Upper lobe of right lung (tissue), 1 donor: Measurements from ENCODE around the gene KCTD13. TPM values are rescaled to one million over a fixed set of nuclear protein-coding genes. Genes with fewer than 3 reads are reported as not detected.
"Not testable (repeated sequence)": the region's sequence is repeated elsewhere in the genome, so short reads cannot be mapped to it uniquely, and the experiment has no call there.

Source experiments
- ATAC-seq: fragments of 200-7000 bp; cut with Tn5 transposase; one replicate; pipeline ENCODE4 v1.9.1; 2020; ENCODE audit warnings: mild to moderate bottlenecking, moderate library complexity
- DNase-seq: peaks from one replicate; pipeline ENCODE4 v3.0.0-alpha.2; 2020
- H3K27ac ChIP-seq: fragments of 200-600 bp; one replicate; pipeline ENCODE4 v1.8.0; 2022
- H3K27me3 ChIP-seq: fragments of 200-600 bp; one replicate; pipeline ENCODE4 v1.8.0; 2022; ENCODE audit warnings: mild to moderate bottlenecking
- H3K36me3 ChIP-seq: fragments of 200-600 bp; one replicate; pipeline ENCODE4 v1.8.0; 2022
- H3K4me1 ChIP-seq: fragments of 200-600 bp; one replicate; pipeline ENCODE4 v1.8.0; 2022
- H3K4me3 ChIP-seq: fragments of 200-600 bp; one replicate; pipeline ENCODE4 v1.8.0; 2022; ENCODE audit warnings: mild to moderate bottlenecking
- H3K9me3 ChIP-seq: fragments of 200-600 bp; one replicate; pipeline ENCODE4 v1.8.0; 2022
- intact Hi-C: fragments of 100-400 bp; cut with DNase I; formaldehyde crosslinking; loops from one replicate; pipeline ENCODE4 v1.11.0; 2022
- total RNA-seq: library from RNA; stranded (reverse); fragmentation: NEBNext Ultra II Directional; extraction: Animal tissue kit (Norgen Biotek cat#: 25700); gene quantifications from one replicate; pipeline ENCODE4 v1.2.1, GENCODE V29; 2021
- TF ChIP-seq, protein P1 (sequence below): fragments of 200-600 bp; IDR thresholded peaks from one replicate; pipeline ENCODE4 v1.8.0; 2022; ENCODE audit warnings: antibody characterized with exemption
- donor health status: DM: no; HTN: yes; CAD: no; lungs with severe emphysema.

Gene KCTD13
- total RNA-seq, 1 donor from 2014 or later, result 23.5 TPM

DNA sequence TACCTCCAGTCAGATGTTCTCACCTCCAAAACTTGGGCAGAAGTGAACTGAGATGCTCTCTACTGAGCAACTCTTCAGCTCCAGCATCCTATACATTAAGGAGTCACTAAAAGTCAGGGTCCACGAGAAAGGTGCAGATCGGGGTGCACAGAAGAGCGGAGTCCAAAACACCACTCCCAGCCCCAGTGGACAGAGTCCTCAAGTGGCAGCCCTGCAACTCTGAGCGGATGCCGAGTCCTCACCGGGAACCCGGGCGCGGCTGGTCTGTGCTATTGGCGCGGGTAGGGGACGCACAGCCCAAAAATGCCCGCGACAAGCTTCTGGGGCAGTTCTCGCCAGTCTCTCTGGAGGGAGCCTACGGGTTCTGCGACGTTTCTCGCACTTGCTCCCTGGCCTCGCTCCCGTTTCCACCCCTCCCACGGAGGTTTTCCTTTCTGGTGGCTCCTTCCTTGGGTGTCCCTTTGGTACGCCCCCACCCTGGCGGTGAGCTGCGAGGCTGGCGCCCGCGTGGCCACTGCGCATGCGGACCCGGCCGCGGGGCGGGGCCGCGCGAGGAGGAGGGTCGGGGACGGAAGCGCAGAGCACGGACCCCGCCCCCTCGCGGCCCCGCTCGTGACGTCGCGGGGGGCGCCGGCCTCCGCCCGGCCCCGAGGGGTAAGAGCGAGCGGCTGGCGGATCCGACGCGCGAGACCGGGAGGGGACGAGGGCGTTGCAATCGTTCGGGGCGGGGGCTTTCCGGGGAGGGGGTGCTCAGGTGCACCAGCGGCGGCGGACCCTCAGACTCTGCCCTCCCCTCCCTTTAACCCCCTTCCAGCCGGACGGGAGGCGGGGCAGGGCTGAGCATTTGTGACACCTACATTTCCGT, 35.7 kb upstream of the KCTD13 start, which contains the start of gene TMEM219:
TSS of gene TMEM219 (plus strand) at position 601 of the 865 bp plus-strand sequence. CDS start 1,065 bp downstream, outside the sequence.
- intact Hi-C loops, result no loop called here
- DNase-seq (peak; percentile 96), ATAC-seq (peak; percentile 99)
- Histone ChIP-seq H3K9me3 (no peaks in the 10 kb centered on the region), H3K27ac (peak within 1 kb of the TSS; percentile 95), H3K4me3 (peak within 1 kb of the TSS; percentile 88), H3K4me1 (peaks cover 18% of the 10 kb centered on the region), H3K27me3 (no peaks in the 10 kb centered on the region), H3K36me3 (no peaks in the 10 kb centered on the region)
- TF ChIP-seq, protein P1, sequence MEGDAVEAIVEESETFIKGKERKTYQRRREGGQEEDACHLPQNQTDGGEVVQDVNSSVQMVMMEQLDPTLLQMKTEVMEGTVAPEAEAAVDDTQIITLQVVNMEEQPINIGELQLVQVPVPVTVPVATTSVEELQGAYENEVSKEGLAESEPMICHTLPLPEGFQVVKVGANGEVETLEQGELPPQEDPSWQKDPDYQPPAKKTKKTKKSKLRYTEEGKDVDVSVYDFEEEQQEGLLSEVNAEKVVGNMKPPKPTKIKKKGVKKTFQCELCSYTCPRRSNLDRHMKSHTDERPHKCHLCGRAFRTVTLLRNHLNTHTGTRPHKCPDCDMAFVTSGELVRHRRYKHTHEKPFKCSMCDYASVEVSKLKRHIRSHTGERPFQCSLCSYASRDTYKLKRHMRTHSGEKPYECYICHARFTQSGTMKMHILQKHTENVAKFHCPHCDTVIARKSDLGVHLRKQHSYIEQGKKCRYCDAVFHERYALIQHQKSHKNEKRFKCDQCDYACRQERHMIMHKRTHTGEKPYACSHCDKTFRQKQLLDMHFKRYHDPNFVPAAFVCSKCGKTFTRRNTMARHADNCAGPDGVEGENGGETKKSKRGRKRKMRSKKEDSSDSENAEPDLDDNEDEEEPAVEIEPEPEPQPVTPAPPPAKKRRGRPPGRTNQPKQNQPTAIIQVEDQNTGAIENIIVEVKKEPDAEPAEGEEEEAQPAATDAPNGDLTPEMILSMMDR, result peak; percentile 40

GRCh38 chr16:29961127-29961478, 35.1 kb upstream of the KCTD13 start:
- ATAC-seq (no peak), DNase-seq (no peak)
- Histone ChIP-seq H3K9me3 (no peaks in the 10 kb centered on the region), H3K27me3 (no peaks in the 10 kb centered on the region), H3K36me3 (no peaks in the 10 kb centered on the region), H3K27ac (peak overlapping the region; percentile 95), H3K4me1 (peaks cover 18% of the 10 kb centered on the region), H3K4me3 (peak overlapping the region; percentile 88)
- intact Hi-C loops, result no loop called here
- TF ChIP-seq, protein P1, result no peak

DNA sequence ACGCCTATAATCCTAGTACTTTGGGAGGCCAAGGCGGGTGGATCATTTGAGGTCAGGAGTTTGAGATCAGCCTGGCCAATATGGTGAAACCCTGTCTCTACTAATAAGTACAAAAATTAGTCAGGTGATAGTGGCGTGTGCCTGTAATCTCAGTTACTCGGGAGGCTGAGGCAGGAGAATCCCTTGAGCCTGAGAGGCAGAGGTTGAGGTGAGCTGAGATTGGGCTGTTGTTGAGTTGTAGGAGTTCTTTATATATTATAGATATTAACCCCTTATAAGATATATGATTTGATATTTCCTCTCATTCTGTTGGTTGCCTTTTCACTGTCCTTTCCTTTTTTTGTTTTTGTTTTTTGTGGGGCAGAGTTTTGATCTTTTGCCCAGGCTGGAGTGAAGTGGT, 33.8 kb upstream of the KCTD13 start:
- H3K4me3 ChIP-seq, DNase-seq, ATAC-seq, intact Hi-C loops, H3K36me3 ChIP-seq, H3K27me3 ChIP-seq, H3K9me3 ChIP-seq, H3K27ac ChIP-seq: not testable (repeated sequence)
- H3K4me1 ChIP-seq, result peaks cover 15% of the 10 kb centered on the region

DNA sequence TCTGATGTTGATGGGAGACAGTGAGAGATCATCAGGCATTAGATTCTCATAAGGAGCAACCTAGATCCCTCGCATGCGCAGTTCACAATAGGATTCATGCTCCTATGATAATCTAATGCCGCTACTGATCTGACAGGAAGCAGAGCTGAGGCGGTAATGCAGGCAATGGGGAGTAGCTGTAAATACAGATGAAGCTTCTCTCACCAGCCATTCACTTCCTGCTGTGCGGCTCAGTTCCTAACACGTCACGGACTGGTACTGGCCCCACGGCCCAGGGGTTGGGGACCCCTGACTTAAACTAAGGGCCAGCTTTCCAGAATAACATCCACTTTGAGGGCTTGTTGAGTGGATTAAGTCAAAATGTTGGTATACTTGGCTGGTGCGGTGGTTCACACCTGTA, 33.3 kb upstream of the KCTD13 start:
- Histone ChIP-seq H3K27me3 (no peaks in the 10 kb centered on the region), H3K27ac (no peak overlapping the region), H3K9me3 (no peaks in the 10 kb centered on the region), H3K36me3 (no peaks in the 10 kb centered on the region), H3K4me1 (peaks cover 15% of the 10 kb centered on the region), H3K4me3 (no peak overlapping the region)
- ATAC-seq, result no peak
- TF ChIP-seq, protein P1, result no peak
- no peak for DNase-seq
- intact Hi-C loops, result no loop called here

DNA sequence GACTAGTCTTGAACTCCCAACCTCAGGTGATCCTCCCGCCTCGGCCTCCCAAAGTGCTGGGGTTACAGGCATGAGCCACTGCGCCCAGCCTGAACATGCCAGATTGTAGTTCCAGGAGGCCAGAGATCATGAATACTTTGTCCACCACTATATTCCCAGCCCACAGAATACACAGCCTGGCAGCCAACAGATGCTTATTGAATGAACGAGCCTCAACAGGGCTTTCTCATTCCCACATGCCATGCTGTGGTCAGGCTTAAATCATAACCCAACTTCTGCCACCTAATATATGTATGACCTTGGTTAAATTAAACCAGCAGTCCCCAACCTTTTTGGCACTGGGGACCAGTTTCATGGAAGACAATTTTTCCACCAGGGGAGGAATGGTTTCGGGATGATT, 32.7 kb upstream of the KCTD13 start:
- no peak overlapping the region for H3K4me3 ChIP-seq
- no peaks in the 10 kb centered on the region for H3K9me3 ChIP-seq
- H3K36me3 ChIP-seq, result no peaks in the 10 kb centered on the region
- intact Hi-C loops, result no loop called here
- no peak for DNase-seq
- no peaks in the 10 kb centered on the region for H3K27me3 ChIP-seq
- no peak for ATAC-seq
- H3K27ac ChIP-seq, result no peak overlapping the region
- TF ChIP-seq, protein P1, result no peak
- H3K4me1 ChIP-seq, result peaks cover 15% of the 10 kb centered on the region

GRCh38 chr16:29951625-29952365, 25.8 kb upstream of the KCTD13 start:
- H3K9me3 ChIP-seq, result no peaks in the 10 kb centered on the region
- H3K36me3 ChIP-seq, result no peaks in the 10 kb centered on the region
- no peak overlapping the region for H3K27ac ChIP-seq
- TF ChIP-seq, protein P1, result no peak
- no peaks in the 10 kb centered on the region for H3K4me1 ChIP-seq
- H3K27me3 ChIP-seq, result no peaks in the 10 kb centered on the region
- no peak for ATAC-seq
- H3K4me3 ChIP-seq, result no peak overlapping the region
- no peak for DNase-seq
- intact Hi-C loops, result no loop called here
